OCI-LY7 (cell line): ENCODE data around the gene PRKAR2A.

ENCODE experiments used
- CTCF ChIP-seq: fragments of 200-600 bp; sonication (generic); conservative IDR thresholded peaks from 2 replicates; pipeline ENCODE4 v1.5.1; 2014; ENCODE audit warnings: mild to moderate bottlenecking, antibody characterized with exemption, low read length, moderate library complexity, mixed read lengths
- EZH2phosphoT487 ChIP-seq: fragments of 200-600 bp; sonication (generic); IDR thresholded peaks from 2 replicates; pipeline ENCODE4 v1.6.1; 2018; ENCODE audit warnings: low read depth, borderline replicate concordance, mild to moderate bottlenecking, mixed run types, antibody characterized with exemption, low read length, moderate library complexity, mixed read lengths

- no peak for TF ChIP-seq CTCF
- no peak for TF ChIP-seq EZH2phosphoT487
Observed at GRCh38 chr3:48727511-48727910, 120.2 kb downstream of the PRKAR2A start.
